Measurements from ENCODE around the gene NXNL2.

Gene NXNL2
- total RNA-seq: 0 to 0.36 (median 0.04) reads per million in 4 experiments

DNA sequence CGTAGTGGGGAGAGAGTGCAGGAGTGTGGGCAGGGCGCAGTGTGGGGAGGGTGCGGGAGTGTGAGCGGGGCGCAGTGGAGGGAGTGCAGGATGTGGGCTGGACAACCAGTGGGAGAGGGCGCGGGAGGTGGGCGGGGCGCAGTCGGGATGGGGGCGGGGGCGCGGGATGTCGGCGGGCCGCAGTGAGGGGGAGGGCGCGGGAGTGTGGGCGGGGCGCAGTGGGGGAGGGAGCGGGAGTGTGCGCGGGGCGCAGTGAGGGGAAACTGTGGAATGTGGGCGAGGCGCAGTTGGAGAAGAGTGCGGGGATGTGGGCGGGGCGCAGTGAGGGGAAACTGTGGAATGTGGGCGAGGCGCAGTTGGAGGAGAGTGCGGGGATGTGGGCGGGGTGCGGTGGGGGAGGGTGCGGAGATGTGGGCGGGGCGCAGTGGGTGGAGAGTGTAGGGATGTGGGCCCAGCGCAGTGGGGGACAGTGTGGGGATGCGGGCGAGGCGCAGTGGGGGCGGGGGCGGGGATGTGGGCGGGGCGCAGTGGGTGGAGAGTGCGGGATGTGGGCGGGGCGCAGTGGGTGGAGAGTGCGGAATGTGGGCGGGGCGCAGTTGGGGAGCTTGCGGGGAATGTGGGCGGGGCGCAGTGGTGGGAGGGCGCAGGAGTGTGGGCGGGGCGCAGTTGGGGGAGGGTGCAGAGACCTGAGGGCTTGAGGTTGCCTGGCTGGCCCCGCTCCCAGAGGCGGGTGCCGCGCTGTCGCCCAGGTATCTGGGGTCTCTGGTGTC, at the start of gene NXNL2:
Gene NXNL2 (plus strand): TSS at position 723 of the 770 bp plus-strand sequence. CDS start 257 bp downstream, outside the sequence.
- DNase-seq: no peak

DNA sequence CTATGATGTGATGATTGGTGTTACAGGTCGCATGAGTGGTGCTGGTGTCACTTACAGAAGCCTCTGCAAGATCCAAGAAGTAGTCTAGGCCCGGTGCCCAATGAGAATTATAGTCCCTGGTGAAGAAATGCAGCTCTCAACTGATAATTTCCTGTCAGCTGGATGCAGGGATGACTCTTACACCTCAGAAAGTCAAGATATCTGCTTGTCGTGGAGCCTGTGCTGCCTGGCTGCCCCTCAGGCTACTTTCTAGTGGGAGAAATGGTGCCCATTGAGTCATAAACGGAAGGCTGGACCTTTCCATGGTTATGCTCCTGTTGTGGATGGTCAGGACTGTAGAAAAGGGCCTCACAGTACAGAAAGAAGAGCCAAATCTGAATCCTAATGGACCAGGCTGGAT, 46.8 kb upstream of the NXNL2 start:
- DNase-seq: no peak

DNA sequence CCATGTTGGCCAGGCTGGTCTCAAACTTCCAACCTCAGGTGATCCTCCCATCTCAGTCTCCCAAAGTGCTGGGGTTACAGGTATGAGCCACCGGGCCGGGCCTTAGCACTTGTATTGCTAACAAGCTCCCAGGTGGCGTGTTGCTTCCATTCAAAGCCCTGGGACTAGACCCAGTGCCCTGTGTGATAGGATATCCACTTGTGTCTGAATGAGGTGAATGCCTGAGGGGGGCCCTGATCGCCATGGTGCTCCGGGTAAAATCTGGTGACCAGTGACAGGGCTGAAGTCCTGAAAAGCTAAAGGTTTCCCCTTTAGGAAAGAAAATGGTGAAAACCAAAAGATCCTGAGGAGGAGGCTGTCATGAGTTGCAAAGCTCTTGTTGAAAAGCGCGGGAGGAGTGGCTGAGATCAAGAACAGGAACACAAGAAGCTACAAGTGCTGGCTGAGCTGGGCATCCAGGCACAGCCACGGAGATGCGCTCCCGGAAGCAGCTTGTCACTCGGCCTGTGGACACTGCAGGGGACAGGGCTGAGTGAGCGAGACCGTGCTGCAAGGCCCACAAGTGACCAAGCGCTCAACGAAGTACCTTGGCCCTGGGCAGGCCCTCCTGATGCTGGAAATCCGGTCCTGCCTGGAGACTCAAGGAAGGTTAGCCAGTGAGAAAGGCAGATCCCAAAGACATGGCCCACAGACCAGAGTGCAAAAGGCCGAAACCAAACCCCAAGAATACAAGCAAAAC, 39.8 kb upstream of the NXNL2 start:
- DNase-seq: no peak

DNA sequence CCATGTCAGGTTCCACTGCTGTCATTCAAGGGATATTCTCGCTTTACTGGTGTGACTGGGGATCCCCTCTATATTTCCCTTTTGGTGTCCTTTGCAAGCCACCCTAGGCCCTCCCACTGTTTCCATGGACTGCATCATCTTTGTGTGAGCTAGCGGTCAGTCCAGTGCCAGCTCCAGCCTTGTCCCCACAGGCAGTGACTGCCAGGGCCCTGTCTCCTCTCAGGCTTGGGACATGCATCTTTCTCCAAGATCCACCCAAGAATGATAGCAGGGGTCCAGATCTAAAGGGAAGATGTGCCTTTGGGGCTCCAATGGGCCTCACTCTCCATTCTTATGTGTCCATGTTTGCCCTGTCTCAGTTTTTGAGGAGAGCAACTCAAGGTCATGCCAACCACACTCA, 37.8 kb upstream of the NXNL2 start:
- DNase-seq: no peak

DNA sequence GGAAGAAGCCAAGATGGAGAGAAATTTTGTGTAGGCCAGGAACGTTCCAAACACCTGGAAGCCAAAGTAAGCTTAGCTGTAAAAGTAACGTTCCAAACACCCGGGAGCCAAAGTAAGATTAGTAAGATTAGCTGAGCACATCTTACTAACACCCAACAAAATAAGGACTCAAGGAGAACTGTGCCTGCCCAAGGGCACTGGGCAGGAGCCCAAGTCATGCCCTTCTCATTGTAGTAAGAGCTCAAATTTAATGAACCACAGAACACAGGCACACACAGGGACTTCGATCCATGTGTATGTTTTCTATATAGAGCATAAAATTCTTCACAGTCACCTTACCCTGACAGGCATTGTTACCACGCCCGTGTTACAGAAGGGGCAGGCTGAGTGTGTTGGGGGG, 36.1 kb upstream of the NXNL2 start:
- DNase-seq: no peak

DNA sequence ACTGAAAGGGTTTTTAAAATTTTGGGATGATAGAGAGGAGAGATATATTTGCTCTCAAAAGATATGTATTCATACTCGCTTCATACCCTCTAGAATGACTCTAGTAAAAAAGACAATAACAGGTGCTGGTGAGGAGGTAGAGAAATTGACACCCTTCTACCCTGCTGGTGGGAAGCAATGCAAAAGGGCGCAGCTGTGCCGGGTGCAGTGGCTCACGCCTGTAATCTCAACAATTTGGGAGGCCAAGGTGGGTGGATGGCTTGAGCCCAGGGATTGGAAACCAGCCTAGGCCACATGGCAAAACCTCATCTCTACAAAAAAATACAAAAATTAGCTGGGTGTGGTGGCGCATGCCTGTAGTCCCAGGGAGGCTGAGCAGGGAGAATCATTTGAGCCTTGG, 33.9 kb upstream of the NXNL2 start:
- DNase-seq: no peak

DNA sequence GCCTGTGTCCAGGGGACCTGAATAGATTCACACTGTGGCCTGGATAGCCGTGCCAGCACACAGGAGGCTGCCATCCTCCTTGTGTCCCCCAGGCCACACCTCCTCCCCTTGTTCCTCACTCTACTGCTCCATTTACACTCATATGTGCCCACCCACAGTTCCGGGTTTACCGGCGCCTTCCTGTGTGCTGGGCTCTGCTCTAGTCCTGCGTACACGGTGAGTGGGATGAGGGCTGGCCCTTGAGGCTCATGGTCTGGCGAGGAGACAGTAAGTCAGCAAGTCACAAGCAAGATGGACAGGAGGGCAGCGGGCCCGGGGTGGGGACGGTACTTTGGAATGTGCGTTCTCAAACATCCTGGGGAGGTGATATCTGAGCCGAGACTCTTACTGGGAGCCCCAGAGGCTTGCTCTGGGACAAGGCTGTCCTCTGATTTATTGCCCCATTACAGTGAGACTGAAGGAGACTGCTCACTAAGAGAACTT, 32.4 kb upstream of the NXNL2 start:
- DNase-seq: no peak

DNA sequence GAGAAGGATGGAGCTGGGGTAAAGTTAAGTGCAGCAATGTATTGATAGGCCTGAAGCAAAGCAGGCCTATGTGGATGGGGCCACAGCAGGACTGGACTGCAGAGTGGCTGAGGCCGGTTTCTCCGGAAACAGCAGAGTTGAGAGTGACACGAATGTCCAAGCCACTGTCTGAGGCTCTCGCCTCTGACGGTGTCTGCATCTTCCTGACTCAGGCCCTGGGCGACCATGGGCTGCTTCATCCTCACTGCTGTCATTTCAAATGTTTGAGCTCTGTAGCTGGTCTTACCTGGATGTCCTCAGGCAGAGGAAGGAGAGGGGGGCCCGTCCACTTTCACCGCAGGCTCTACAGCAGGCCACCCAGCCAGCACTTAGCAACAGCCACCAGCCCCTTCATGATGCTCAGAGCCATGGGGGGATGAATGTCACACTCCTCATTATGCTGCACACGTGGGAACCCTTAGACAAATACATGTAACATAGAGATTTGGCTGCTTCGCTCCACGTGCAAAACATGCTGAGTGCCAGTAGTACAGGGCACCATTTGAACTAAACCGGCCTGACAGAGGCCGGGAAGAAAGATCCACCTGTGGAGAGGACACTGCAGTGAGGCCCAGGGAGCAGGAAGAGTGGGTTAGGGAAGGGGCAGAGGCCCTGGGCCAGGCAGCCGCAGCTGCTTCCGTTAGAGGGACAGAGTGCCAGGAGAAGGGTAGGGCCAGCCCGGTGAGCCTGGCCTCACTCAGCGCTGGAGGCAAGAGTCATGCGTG, 31.7 kb upstream of the NXNL2 start:
- no peak for DNase-seq

DNA sequence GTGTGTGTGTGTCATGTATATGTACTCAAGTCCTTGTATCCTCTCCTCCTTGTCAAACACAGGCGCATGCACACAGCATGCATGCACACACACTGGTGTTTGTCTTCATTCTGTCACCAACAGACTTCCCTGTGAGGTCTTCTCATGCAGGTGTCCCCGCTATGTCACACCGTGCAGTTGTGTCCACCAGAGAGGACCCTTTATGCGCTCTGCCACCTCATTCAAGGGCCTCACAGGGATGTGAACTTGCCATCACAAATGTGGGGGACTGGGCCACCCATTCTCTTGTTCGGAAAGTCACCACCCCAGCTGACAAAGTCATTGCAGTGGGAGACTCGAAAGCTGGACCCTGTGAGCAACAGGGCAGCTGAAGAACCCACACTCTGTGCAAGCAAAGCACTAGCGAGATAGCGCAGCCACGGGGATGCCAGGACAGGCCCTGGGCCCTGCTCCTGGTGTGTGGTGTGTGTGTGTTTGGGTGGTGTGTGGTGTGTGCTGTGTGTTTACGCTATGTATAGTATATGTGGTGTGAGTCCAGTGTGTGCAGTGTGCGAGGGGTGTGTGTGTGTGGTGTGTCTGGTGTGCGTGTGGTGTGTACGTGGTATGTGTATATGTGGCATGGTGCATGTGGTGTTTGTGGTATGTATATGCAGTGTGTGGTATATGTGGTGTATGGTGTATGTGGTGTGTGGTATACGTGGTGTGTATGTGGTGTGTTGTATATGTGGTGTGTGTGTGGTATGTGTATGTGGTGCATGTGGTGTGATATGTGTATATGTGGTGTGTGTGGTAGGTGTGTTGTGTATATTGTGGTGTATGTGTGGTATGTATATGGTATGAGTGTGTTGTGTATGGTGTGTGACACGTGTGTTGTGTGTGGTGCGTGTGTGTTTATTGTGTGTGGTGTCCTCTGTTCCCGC, 30.9 kb upstream of the NXNL2 start:
- no peak for DNase-seq

DNA sequence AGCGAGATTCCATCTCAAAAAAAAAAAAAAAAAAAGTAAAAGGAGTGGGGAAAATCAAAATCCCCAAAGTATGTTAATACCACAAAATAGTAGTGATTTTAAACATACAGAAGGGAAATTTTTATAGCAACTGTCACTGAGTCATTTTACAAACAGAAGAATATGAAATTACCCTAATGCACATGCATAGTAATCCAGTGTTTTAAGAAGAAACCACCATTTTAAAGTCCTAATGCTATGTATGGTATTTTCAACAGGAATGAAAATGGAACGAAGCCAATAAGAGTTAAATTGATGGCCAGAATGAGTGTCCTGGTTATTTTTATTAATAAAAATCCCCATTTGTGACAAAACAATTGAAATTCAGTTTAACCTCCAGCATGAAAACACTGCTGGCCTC, 26.7 kb upstream of the NXNL2 start:
- DNase-seq: no peak

DNA sequence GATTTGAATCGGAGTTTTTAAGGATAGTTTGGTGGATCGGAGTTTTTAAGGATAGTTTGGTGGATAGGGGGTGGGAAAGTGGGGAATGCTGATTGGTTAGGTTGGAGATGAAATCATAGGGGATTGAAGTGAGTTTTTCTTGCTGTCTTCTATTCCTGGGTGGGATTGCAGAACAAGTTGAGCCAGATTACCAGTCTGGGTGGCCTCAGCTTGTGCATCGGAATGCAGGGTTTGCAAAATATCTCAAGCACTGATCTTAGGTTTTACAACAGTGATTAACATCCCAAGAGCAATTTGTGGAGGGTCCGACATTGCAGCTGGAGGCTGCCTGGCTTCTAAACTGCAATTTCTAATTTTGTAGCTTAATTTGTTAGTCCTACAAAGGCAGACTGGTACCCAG, 23.1 kb upstream of the NXNL2 start:
- no peak for DNase-seq

DNA sequence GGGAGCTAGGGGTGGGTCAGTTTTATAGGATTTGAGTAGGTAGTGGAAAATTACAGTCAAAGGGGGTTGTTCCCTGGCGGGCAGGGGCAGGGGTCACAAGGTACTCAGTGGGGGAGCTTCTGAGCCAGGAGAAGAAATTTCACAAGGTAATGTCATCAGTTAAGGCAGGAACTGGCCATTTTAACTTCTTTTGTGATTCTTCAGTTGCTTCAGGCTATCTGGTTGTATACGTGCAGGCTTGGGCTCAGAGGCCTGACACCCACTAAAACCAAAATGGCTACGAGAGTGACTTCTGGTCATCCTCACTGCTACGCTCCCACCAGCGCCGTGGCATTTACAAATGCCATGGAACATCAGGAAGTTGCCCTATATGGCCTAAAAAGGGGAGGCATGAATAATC, 20.7 kb upstream of the NXNL2 start:
- no peak for DNase-seq

DNA sequence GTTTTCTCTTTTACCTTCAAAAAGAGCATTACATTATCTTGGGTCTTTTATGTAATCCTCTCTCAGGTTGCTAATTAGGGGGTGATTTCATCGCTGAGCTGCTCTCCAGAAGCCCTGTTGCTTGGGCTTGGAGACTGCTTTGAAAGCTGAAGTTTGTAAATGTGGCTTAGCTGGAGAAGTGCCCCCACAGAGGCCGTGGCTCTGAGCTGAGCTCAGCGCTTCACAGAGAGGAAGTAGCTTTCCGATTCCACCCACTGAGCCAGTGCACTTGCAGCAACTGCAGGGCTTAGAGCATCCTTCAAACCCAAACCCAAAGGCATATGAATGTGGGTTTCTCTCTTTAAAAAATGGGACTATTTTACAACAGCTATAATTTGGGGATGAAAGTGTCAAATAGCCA, 13.7 kb upstream of the NXNL2 start:
- no peak for DNase-seq

DNA sequence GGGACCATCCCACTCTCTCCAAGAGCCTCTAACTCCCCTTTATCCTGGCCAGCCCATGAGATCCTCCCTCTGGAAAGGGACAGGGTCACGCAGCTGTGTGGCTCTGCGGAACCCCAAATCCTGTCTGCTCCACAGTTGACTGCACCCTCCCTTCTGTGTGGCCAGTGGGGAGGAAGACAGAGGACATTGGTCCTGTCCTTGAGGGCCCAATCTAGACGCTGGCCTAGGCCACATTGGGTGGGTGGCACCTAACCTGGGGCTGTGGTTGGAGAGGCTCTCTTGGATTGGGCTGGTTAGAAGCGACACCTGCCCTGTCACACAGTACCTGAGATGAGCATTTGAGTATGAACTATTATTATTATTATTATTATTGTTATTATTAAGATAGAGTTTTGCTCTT, 12.6 kb upstream of the NXNL2 start:
- no peak for DNase-seq

DNA sequence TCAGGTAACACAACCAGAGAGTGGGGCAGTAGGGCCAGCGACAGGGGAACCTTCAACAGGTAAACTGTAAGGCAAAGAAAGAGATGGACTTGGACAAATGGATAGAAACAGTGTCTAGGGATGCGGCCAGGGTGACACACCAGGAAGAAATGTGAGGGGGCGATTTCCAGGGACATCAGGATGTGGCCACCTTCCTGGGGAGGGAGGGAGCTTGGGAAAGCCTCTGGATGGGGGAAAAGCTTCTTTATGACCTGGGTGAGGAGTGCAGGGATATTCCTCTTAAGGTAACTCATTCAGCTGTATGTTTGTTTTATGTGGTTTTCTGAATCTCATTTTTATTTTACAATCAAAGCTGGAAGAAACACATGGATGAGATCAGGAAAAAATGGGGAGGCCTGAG, 11.9 kb upstream of the NXNL2 start:
- no peak for DNase-seq

DNA sequence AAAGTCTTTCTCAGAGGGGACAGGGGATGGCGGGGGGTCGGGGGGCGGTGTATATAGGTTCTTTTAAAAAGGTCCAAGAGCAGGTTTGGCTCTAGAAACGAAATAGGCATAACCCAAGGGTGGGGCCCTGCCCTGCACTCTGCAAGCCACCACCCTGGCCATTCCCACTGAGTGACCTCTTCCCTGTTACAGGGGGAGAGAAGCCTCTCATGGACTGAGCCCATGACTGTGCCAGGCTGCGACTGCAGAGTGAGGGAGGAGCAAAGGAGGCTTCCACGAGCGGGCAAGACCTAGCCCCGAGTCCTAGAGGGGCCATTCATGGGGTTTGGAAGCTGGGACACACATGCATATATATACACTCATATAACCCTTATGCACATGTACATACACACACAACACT, 10.1 kb upstream of the NXNL2 start:
- DNase-seq: no peak

DNA sequence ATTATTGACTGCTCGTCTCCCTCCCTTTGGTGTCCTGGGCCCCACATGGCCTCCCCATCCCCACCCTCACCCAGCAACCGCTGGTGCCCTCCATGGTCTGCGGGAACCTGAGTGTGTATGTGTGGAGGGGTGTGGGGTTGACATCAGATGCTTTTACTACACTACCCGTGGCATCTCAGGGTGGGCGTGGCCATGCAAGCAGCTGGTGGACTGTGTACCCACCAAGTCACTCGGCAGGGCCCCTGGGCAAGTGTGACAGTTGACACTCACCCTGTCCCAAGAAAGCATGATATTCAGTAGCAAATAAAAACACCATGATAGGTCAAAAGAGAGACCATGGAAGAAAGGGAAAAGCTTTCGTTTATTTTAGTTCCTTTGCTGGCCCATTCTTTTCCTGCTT, 7.4 kb upstream of the NXNL2 start:
- DNase-seq: no peak

DNA sequence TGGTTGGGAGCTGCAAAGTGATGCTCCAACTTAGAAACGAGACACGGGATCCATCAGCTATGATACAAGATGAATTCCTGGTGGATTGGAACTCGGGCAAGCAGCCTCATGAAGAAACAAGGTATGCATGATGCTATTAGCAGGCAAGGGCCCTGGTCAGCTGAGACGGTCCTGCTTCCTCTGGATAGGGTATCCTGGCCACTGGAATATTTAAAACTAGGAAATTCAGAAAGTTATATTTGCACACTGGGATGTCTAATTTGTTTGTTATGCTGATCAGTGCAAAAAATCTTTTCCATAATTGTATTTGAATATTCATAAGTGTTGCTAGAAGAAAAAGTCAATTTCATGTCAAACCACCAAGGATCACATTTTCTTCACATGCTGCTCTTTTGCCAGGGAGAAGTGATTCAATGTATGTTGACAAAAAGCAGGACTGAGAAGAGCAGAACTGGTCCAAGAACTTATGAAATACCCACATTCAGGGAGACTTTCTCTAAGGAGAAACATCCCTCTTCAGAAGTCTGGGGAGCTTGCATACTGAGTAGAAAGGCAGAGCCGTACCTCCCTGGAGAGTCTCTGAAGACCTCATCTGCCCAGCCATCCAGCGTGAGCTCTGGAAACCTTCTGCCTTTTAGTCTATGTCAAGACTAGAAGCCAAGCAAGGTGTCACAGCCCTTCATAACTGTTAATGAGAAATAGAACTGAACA, 6.7 kb upstream of the NXNL2 start:
- no peak for DNase-seq

DNA sequence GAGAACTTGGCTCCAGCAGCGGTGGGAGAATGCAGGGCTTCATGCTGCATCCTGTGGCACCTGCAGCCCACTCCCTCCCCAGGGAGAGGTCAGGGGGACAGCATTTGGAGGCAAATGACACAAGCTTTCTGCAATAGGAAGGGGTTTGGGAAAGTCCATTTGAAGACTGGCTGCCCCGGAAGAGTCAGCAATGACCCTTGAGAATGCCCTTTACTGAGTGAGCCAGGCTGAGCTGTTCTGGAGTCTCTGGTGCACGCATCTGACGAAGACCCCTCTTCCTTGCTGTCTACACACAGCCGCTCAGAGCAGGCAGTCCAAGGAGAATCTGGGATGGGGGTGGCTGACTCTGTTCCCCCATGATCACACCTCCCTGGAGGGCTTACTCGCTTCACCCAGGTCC, 5.5 kb upstream of the NXNL2 start:
- no peak for DNase-seq

DNA sequence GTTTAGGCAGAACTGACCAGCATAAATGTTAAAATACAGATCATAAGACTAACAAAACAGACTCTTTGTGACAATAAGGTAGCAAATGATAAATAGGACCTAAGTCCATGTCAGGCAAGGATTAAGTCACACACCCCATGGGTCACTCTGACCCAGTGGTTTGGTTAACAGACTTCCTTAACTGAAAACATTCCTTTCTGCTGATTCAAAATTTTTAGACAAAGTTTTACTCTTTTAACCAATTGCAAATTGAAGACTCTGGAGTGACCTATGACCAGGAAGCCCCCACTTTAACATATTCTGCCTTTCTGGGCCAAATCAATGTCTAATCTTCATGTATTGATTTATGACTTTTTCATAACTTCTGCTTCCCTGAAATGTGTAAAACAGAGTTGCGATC, 4.9 kb upstream of the NXNL2 start:
- no peak for DNase-seq

DNA sequence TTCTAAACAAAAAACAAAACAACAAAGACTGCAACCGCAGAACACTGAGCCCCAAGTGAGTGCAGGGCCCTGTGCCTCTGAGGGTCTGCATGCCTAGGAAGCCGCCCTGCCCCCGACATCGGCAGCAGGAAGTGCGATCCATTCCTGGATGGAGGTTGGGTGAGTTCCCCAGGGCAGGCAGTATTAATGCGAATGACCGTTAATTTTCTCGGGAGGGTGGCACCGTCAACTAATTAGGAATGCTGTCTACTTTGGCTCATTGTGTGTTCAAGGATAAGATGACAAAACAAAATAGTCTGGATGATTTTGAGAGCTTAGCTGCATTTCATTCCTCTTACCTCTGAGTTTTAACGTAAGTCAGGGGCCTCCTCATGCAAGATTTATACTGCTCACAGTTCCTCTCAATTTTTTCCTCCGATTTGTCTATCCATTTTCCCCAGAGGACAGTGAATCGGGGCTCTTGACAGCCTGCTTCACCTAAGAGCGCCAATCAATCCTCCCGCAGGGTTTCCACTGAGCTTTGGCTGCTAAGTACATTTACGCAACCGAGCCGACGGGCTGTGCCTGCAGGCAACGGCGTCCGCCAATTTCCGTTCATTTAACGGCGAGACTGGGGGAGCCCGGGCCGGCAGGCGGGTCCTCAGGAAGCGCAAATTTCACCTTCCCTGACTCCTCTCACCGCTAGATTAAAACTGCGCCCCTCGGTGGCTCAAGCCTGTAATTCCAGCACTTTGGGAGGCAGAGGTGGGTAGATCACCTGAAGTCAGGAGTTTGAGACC, 2.9 kb upstream of the NXNL2 start:
- DNase-seq: no peak
